NCI-H2227 (cell line): ENCODE data around the gene SLC6A13.
"Not testable (repeated sequence)": the region's sequence is repeated elsewhere in the genome, so short reads cannot be mapped to it uniquely, and the experiment has no call there.

Experiments
- DNase-seq: peaks from one replicate; lab custom pipeline; 2025; ENCODE audit not compliant: unreplicated experiment; lab: John Stamatoyannopoulos, UW

Gene SLC6A13

GRCh38 chr12:265096-265495 lies 2.5 kb upstream of the SLC6A13 start:
- DNase-seq = no peak

GRCh38 chr12:264269-264668 lies 1.6 kb upstream of the SLC6A13 start:
- DNase-seq = no peak

GRCh38 chr12:263574-263973 lies 938 bp upstream of the SLC6A13 start:
- no peak for DNase-seq

- no peak for DNase-seq
Measured at GRCh38 chr12:262113-262512, 523 bp downstream of the SLC6A13 start.

- no peak for DNase-seq
Measured at GRCh38 chr12:257521-258321, 4.9 kb downstream of the SLC6A13 start.

- DNase-seq = no peak
Measured at GRCh38 chr12:256958-257357, 5.7 kb downstream of the SLC6A13 start.

- no peak for DNase-seq
Measured at GRCh38 chr12:256225-256624, 6.4 kb downstream of the SLC6A13 start.

GRCh38 chr12:254912-255311 lies 7.7 kb downstream of the SLC6A13 start:
- DNase-seq = no peak

- no peak for DNase-seq
Measured at GRCh38 chr12:254039-254438, 8.6 kb downstream of the SLC6A13 start.

- no peak for DNase-seq
Measured at GRCh38 chr12:253116-253831, 9.4 kb downstream of the SLC6A13 start.

- DNase-seq = no peak
Measured at GRCh38 chr12:252636-253035, 10.0 kb downstream of the SLC6A13 start.

GRCh38 chr12:247271-247670 lies 15.4 kb downstream of the SLC6A13 start:
- no peak for DNase-seq

GRCh38 chr12:243381-243780 lies 19.3 kb downstream of the SLC6A13 start:
- no peak for DNase-seq

GRCh38 chr12:242496-242895 lies 20.1 kb downstream of the SLC6A13 start:
- no peak for DNase-seq

- DNase-seq = no peak
Measured at GRCh38 chr12:241266-241665, 21.4 kb downstream of the SLC6A13 start.

- no peak for DNase-seq
Measured at GRCh38 chr12:240566-240965, 22.1 kb downstream of the SLC6A13 start.

GRCh38 chr12:238736-239398 lies 23.8 kb downstream of the SLC6A13 start:
- no peak for DNase-seq

- no peak for DNase-seq
Measured at GRCh38 chr12:238116-238515, 24.5 kb downstream of the SLC6A13 start.

- no peak for DNase-seq
Measured at GRCh38 chr12:237026-237815, 25.4 kb downstream of the SLC6A13 start.

- DNase-seq = no peak
Measured at GRCh38 chr12:236445-236844, 26.2 kb downstream of the SLC6A13 start.

GRCh38 chr12:235967-236366 lies 26.7 kb downstream of the SLC6A13 start:
- not testable (repeated sequence) for DNase-seq
